Stimulated activated CD4-positive, alpha-beta T cell treated with anti-CD3 and anti-CD28 coated beads, Interleukin-1b, Interleukin-23, amount 100 ng/mL, for 1 hour (primary cell): Measurements from ENCODE around the gene PRKAR1A.

ENCODE experiments used
- DNase-seq, 2 donors: peaks; one replicate each; pipeline ENCODE4 v3.0.0-alpha.2; 2020; ENCODE audit warnings: low read depth in 2 of 2

The PRKAR1A gene

GRCh38 chr17:68541816-68542215, 29.6 kb downstream of the PRKAR1A start:
- no peak for DNase-seq

DNA sequence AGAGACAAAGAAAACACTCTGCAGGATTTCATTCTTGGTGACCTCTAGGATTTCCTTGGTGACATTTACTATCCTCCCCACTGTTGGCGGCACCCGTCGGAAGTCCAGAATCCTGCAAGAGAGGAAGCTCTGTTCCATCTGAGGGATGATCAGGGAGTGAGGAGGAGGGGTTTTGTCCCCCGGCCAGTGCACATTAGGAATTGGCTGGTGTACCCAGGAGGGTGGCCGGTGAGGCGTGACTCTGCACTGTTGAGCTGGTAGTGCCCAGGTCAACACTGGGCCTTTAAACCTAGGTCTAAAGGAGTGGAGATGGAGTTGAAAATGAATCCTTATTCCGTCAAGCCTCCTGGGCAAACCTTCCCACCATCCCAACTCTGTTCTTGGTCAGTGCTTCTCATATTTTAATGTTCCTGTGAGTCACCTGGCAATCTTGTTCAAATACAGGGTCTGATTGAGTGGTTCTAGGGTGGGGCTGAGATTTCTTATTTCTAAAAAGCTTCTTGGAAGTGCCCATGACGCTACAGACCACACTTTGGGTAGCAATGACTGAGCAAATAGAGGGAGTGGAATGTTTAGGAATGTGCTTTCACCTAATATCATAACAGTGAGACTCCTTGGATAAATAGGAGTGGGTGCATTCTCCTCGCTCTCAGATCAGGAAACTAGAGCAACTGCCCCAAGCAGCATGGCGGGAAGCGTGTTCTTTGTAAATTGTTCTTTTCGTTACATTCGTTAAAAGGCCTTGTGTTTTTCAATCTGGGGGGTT, 30.7 kb downstream of the PRKAR1A start:
- DNase-seq: no peak

DNA sequence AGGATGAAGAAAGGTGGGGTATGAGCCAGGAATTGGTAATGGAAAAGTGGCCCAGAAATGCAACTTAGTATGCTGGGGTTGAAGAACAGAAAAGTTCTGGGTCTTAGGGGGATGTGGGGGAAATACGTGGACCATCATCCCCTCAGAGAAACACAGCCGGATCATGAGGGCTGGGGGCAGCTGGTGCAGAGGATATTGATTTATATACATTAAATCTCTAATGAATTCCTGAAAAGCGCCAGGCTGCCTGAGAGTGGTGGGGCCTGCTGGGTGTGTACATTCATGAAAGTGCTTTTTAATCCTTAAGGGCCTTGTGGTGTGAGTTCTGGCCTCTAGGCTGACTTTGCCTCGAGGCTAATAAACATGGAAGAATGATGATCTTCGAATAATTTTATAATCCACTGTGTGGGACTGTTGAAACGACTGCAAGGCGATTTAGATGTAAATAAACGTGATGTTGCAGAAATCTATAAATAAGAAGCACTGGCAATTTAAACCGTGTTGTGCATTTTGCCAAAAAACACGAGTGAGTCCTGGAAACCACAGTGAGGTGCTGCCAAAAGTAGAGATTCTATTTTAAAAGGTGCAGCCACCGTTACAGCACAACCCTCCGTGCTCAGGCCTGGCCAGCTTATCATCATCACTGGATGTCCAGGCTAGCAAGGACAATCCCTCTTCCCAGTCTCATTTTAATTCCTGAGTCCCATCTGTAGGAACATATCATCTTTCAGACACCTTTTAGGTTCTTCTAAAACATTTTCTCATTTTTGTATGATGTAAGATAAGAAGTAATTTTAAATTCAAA, 32.1 kb downstream of the PRKAR1A start:
- no peak for DNase-seq

GRCh38 chr17:68556551-68556950, 44.3 kb downstream of the PRKAR1A start:
- DNase-seq: no peak

GRCh38 chr17:68559316-68559715, 47.1 kb downstream of the PRKAR1A start:
- DNase-seq: no peak

DNA sequence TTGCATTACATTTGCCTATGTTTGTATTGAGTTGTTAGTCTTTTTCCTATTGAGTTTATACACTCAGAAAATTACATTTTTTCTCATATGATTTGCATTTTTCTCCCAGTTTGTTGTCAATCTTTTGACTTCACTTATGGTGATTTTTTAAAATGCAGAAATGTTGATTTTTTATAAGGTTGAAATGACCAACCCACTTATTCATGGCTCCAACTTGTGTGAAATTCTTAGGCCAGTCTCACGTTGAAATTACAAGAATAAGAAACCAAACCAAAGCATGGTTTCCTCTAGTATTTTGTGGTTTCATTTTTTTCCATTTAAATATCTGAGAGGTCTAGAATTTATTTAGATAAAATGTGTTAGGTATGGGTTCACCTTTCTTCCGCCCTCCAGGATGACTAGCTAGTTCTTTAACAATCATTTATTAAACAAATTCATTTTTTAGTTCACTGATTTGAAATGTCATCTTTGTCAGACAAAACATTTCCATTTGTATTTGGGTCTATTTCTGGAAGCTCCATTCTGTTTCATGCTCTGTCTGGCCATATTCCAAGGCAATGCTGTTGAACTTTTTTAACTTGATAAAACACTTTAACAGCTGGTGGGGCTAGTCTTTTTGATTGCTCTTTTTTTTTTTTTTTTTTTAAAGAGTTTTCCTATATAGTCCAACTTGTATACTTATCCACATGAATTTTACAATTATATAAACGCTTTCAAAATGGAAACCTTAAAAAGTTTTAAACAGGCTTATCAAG, 48.9 kb downstream of the PRKAR1A start:
- no peak for DNase-seq

GRCh38 chr17:68562736-68563135, 50.5 kb downstream of the PRKAR1A start:
- no peak for DNase-seq

- DNase-seq: no peak
Measured at GRCh38 chr17:68564415-68565111, 52.3 kb downstream of the PRKAR1A start.

DNA sequence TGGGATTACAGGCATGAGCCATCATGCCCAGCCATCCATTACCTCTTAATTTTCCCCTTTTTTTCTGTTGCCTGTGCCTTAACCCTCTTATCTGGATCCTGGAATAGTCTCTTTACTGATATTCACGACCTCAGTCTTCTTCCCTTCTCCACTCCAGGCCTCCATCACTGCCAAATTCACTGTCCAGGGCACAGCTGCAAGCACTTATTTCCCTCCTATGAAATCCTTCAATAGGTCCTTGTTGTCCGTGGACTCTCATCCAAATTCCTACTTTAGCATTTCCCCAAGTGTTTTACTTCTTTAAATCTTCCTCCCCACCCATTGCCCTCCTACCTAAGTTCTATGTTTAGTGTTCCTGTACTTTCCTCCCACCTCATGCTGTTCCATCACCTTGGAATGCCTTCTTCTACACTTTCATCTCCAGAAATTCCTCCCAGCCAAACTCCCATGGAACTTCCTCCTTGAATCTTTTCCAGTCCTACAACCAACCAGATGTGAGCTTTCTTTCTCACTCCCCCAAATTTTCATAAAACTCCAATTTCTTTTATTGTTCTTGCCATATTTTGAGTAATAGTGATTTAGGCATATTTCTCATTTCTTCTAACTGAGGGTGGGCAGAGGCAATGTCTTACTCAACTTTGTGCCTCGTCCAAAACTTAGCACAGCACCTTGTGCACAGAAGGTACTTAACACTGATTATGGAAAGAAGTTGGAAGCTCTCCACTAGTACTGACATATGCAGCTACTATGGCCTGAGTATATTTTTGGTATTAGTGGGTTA, 53.6 kb downstream of the PRKAR1A start:
- no peak for DNase-seq

DNA sequence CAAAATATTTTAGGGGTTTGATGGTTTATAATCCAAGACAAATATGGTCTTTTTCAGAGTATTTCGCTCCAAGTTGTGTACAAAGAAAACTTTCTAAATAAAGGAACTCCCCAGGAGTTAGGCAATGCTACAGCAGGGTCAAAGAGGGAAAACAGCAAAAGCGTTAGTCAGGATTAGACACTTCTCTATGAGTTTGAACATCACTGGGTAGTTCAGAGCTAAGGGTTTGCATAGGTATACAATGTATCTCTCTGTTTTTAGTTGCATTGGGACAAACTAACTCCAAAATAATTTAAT, 54.2 kb downstream of the PRKAR1A start:
- DNase-seq: no peak

DNA sequence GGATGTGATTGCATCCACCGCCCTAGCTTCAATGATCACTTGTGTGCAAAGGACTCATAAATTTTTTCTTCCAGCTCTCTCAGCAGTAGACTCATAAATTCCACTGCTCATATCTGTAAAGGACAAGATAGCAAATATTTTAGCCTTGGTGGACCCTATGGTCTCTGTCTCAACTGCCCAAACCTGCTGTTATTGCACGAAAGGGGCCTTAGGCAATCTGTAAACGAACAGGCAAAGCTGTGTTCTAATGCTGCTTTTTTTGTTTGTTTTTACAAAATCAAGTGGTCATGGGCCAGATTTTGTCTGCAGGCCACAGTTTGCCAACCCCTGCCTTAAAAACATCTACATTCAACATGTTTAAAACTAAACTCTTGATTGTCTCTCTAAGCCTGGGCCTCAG, 54.8 kb downstream of the PRKAR1A start:
- no peak for DNase-seq

GRCh38 chr17:68567581-68567980, 55.4 kb downstream of the PRKAR1A start:
- DNase-seq: no peak

GRCh38 chr17:68568581-68568980, 56.4 kb downstream of the PRKAR1A start:
- no peak for DNase-seq

DNA sequence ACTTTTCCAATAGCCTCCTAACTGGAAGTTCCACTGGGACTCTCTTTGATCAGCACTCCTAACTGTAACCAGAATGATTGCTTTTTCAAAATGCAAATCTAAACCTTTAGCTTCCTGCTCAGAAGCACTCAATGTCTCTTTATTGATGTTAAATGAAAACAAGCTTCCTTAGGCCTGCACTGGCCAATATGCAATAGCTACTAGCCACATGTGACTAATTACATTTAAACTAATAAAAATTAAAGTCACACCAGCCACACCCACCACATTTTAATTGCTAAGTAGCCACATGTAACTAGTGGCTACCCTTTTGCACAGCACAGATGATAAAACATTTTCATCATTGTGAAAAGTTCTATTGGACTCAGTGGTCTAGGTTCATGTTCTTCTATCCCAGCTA, 57.1 kb downstream of the PRKAR1A start:
- no peak for DNase-seq

DNA sequence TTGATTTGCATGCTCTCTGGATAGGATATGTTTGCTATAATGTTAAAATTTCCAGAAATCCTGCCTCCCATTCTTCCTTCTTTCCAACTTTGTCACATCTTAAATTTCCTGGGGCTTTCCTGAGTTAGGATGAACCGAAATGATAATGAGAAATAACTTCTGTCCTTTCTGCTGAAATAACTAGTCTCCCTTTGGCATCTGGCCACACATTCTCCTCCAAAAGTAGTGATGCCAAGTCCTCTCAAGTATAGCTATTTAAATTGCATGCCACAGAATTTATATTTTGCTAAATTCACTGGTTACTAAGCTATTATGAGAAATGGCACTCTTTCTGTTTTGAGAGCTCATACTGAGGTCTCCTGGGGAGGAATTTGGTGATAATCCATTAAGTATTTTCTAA, 58.3 kb downstream of the PRKAR1A start:
- no peak for DNase-seq

GRCh38 chr17:68572138-68572842, 60.1 kb downstream of the PRKAR1A start:
- no peak for DNase-seq

DNA sequence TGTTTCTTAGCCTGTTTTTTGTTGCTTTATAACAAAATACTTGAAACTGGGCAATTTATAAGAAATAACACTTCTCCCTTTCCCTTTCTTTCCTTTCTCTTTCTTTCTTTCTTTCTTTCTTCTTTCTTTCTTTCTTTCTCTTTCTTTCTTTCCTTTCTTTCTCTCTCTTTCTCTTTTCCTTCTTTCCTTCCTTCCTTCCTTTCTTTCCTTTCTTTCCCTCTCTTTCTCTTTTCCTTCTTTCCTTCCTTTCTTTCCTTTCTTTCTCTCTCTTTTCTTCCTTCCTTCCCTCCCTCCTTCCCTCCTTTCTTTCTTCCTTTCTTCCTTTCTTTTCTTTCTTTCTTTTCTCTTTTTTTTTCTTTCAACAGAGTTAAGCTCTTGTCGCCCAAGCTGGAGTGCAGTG, 61.1 kb downstream of the PRKAR1A start:
- DNase-seq: no peak

DNA sequence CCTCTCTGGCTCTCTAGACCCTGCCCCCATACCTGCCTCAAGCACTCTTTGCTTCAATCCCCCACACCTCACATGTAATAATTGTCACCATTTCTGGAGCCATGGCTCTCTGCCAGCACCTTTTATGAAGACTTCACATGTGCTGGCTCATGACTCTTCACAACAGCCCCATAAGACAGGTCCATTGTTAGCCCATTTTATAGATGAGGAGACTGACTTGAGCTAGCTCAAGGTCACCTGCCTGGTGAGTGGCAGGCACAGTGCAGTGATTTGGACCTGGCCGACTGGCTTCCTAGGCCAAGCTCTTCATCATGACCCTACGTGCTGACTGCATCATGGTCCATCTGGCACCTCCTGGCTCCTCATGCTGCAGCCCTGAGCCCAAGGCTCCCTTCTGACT, 63.9 kb downstream of the PRKAR1A start:
- no peak for DNase-seq

GRCh38 chr17:68576811-68577496, 64.7 kb downstream of the PRKAR1A start:
- no peak for DNase-seq

DNA sequence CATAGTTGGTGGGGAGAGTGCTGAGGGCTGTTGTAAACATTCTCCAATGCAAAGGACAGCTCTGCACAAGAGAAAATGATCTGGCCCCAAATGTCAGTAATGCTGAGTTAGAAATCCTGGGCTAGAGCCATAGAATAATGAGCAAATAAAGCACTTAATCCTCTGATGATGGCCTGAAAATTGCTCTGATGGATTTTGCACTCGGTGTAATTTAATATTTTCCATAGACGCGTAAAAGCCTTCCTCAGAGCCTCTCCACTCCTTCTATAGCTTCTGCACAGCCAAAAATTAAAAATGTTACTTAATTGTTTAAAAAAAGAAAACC, 65.2 kb downstream of the PRKAR1A start:
- DNase-seq: no peak
